M059J (cell line): ENCODE results near the gene NTM. TPM values are rescaled to one million over a fixed set of nuclear protein-coding genes. Genes with fewer than 3 reads are reported as not detected.

ENCODE experiments used
- DNase-seq: peaks from one replicate; pipeline ENCODE4 v3.0.0-alpha.2; 2012; ENCODE audit warnings: low read depth
- total RNA-seq: library from RNA; depleted of rRNA; stranded (reverse); fragments of >200 nt; shearing (Covaris generic); gene quantifications from 2 replicates; pipeline ENCODE4 v1.2.3, GENCODE V29; 2014

The NTM gene
- total RNA-seq, 1 experiment from 2014 or later = 1.5 TPM

DNA sequence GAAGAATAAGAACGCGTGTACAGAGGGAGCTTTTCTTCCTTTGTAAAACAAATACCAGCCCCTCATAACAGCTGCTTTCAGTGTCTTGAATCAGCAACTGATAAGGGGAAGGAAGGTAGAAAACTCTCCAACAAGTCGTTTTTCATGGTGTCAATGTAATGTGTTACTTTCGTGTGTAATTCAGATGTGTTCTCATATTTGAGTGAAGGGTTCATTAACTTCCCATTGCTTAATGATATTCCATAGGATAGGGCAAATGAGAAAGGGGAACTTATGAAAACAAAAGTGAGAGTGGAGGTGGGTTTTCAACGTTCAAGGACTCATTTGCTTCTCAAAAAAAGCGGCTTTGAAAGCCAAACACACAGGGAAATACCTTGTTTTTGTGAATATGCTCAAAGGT, 452.1 kb downstream of the NTM start:
- DNase-seq = no peak

DNA sequence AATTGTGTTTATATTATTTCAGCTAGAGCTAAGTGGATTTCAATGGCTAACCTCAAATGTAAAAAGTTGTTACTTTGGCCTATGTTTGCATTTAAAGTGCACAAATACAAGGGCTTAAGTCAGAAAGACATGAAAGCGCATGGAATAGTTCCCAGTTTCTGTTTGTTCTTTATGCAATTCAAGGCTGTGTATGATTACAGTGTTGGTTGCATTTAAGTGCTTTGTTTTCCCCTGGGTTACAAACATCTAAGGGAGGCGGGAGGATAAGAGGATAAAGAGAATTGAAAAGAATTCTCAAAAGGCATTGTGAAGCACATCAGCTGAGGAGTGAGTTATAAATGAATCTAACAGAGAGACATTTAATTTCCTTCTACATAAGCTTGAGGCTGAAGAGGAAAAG, 453.4 kb downstream of the NTM start:
- no peak for DNase-seq

GRCh38 chr11:131824771-131825170, 454.4 kb downstream of the NTM start:
- no peak for DNase-seq

DNA sequence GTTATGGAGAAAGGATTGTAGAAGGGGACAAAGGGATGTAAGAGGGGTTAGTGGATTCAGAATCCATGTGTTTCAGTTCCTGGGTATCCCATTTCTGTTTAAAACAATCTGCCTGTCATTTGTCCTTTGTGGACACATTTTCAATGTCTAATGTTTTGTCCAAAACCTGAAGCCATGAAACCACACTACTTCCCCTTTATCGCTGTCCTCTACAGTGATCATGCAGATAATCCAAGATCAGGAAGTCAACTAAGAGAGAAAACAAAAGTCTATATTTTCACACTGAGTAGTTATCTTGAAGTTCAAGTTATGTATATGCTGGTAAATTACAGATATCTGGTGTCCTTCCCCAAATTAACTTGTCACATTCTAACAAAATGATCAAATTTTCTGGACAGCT, 457.0 kb downstream of the NTM start:
- DNase-seq = no peak

DNA sequence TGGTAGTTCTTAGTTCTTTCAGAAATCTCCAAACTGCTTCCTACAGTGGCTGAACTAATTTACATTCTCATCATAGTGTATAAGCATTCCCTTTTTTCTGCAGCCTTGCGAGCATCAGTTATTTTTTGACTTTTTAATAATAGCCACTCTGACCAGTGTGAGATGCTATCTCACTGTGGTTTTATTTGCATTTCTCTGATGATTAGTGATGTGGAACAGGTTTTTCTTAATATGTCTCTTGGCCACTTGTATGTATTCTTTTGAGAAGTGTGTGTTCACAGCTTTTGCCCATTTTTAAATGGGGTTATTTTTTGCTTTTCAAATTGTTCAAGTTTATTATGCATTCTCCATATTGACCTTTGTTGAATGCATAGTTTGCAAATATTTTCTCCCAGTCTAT, 459.3 kb downstream of the NTM start:
- DNase-seq = no peak

DNA sequence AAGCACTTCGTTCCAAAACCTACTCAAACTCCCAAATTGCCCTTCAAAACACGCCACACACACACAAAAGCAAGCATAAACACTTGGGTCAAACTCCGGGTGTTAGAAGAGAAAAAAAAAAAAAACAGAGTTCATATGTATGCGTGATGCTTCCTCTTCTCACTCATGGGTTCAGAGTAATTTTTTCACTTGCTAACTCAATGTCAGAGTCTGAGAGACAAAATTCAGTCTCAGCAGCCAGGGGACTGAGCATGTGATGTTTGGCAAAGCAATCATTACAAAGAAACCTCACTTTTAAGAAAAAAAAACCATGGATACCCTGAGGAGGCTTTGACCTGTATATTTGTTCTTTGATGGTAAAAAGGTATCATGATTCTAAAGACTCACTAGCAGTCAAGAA, 461.7 kb downstream of the NTM start:
- no peak for DNase-seq

GRCh38 chr11:131833366-131833765, 463.0 kb downstream of the NTM start:
- no peak for DNase-seq

- no peak for DNase-seq
Measured at GRCh38 chr11:131837562-131837961, 467.1 kb downstream of the NTM start.

- DNase-seq = no peak
Measured at GRCh38 chr11:131838016-131838415, 467.6 kb downstream of the NTM start.

- peak; percentile 5 for DNase-seq
Measured at GRCh38 chr11:131839326-131839725, 468.9 kb downstream of the NTM start.

- DNase-seq = no peak
Measured at GRCh38 chr11:131840545-131840944, 470.1 kb downstream of the NTM start.

- DNase-seq = no peak
Measured at GRCh38 chr11:131841028-131841427, 470.6 kb downstream of the NTM start.

DNA sequence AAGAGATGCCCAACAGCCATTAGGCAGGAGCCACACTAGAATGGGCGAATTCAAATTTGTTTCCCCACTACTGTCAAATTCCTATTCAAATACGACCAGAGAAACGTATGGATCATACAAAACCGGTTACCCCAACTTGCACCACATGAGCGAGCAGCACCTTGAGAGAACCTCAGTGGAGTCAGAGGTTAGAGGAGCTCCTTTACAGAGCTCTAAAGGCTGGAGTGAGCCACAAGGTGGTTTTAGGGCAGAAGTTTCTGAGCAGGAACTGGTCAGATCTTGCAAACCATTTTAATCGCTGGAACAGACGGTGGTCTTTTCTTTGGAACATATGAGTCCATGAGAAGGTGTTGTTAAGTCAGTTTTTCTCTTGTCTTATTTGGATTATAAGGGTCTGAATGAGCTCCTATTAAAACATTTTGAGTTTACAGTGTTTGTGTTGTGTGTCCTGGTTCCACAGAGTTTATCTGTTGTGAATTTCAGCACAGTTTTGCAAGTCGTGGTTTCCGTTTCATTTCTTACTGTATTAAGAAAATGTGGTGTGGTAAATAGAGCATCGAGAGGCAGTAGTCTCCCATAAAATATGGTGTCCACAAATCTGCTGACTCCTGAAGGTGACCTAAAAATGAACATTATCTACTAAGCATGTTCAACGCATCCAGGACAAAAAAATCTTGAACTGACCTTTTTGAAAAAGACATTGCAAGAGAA, 471.7 kb downstream of the NTM start:
- DNase-seq = no peak

DNA sequence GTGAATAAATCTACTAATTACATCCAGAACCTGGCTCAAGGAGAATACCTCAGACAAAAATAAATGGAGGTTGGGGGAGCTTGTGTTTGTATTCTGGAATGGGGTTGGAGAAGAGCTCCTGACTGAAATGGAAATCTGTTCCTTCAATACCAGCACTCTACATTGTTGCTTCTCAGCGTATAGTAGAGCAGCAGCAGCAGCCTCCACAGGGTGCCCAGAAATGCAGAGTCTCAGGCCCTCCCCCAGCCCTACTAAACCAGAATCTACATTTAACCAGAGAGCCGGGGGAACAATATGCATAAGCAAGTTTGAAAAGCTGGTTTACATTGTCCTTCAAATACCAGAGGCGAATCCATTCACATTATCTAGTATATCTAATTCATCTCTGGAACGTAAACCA, 474.8 kb downstream of the NTM start:
- DNase-seq = no peak

GRCh38 chr11:131849485-131849884, 479.1 kb downstream of the NTM start:
- DNase-seq = no peak

- DNase-seq = no peak
Measured at GRCh38 chr11:131850507-131850906, 480.1 kb downstream of the NTM start.

- no peak for DNase-seq
Measured at GRCh38 chr11:131851964-131852755, 481.7 kb downstream of the NTM start.

GRCh38 chr11:131852757-131853156, 482.3 kb downstream of the NTM start:
- no peak for DNase-seq

DNA sequence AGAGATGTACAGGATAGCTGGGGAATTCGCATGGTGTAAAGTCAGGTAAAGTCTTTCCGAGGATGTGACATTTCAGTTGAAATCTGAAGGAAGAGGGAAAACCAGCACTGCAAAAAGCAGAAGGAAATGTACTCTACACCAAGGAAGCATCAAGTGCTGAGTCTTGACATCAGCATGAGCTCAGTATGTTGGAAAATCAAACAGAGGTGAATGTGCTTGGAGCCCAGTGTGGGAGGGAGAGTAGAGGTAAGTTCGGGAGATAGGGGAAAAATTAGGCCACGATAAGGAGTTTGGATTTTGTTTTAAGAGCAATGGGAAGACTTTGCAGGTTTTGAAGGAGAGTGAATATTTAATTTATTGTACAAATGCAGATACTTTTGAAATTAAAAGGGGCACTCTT, 484.0 kb downstream of the NTM start:
- no peak for DNase-seq

- DNase-seq = no peak
Measured at GRCh38 chr11:131855320-131855719, 484.9 kb downstream of the NTM start.

DNA sequence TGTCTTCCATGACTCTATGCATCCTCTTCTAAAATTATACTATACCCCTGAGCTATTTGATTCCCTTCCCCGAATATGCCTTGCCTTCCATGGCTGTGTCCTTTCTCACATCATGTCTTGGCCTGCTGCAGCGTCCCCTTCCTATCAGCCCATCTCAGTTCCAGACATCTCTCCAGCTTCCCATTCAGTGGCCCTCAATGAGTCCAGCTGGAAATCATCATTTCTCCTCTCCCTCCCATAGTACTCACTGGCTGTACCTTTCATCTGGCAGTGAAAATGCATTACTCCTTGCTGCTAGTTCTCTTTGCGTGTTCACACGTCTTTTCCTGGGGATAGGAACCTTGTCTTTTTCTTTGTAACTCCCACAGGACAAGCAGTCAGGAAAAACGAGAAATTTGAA, 486.8 kb downstream of the NTM start:
- DNase-seq = no peak

DNA sequence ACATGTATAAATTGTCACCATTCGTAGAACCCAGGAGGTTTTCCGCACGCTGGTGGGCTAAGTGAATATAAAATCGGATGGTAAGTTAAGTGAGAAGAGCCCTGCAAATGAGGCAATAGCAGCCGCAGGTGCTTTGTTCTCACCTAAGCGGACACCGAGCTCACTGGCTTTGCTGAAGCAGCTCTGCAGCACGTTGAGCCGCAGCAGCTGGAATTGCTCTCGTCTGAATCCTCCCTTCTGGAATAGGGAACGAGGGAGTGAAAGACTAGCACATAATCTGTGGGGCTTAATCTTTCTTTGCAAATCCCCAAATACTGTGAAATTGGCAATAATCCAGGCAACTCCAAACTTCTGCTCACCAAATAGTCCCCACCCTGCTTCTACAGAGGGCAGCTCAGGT, 488.1 kb downstream of the NTM start:
- DNase-seq = no peak

DNA sequence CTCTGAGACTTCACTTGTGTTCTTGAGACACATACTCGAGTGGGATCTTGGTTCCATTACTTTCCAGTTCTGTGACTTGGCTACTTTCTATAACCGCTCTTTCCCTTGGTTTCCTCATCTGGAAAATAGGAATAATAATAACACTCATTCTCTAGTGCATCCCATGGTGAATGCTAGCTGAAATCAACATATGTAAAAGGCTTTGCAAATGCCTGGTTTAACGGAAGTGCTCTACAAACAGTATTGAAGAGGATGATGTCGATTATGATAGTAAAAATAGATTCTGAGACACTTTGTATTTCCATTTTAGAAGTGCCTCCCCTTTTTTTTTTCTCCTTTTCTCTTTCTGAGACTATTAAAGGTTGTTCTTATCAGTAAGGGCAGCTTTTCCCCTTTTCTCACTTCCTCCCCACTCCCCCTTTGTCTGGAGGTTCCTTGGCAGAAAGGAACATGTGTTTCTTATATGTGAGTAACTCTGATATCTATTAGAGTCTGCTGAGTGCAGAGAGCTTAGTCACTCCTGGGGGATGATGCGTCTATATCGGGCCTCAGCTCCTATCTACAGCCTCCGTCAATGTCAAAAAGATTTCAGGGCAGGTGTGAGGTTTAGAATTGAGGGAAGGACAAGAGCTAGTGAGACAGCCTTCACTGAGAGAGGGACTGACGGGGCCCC, 489.3 kb downstream of the NTM start:
- DNase-seq = no peak
